NCI-H526 (cell line): ENCODE measurements around the gene ASAP2.

ENCODE experiments used
- DNase-seq, 2 experiments: peaks; one replicate each; lab custom pipeline; 2025; lab: John Stamatoyannopoulos, UW

ASAP2 gene

GRCh38 chr2:9347411-9347881, 140.8 kb downstream of the ASAP2 start:
- no peak for DNase-seq

GRCh38 chr2:9354318-9354717, 147.7 kb downstream of the ASAP2 start:
- no peak for DNase-seq

GRCh38 chr2:9355270-9355669, 148.7 kb downstream of the ASAP2 start:
- no peak for DNase-seq

GRCh38 chr2:9355716-9356115, 149.1 kb downstream of the ASAP2 start:
- no peak for DNase-seq

DNA sequence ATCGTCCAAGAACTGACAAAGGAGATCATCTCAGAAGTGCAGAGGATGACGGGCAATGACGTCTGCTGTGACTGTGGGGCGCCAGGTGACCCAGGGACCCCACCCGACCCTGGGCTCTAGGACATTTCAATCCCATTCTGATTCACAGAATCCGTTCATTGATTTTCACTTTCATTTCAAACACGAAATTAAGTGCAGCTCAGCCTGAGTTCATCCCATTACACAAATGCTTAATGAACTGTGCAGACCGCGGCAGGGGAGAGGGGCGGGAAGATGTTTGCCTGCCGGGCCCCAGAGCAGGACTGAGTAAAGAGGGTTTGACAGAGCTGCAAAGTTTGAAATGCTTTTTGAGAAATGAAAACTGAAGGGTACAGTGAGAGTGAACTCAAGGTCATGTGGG, 149.6 kb downstream of the ASAP2 start:
- no peak for DNase-seq

GRCh38 chr2:9358846-9359245, 152.2 kb downstream of the ASAP2 start:
- DNase-seq: no peak

- no peak for DNase-seq
Measured at GRCh38 chr2:9359463-9359862, 152.9 kb downstream of the ASAP2 start.

- no peak for DNase-seq
Measured at GRCh38 chr2:9360110-9360509, 153.5 kb downstream of the ASAP2 start.

- DNase-seq: no peak
Measured at GRCh38 chr2:9360701-9361100, 154.1 kb downstream of the ASAP2 start.

DNA sequence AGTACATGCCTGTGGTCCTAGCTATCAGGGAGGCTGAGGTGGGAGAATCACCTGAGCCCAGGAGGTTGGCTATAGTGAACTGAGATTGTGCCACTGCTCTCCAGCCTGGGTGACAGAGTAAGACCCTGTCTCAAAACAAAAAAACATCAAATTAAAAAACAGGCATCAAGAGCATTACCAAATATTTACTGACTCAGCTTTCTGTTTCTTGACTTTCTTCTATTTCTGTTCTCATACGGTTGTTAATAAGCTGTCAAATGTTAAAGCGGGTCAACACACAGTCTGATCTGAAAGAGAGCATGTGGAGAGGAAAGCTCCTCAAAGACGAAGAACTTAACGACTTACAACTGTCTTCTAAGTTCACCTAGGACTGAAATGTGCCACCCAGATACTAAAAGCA, 157.8 kb downstream of the ASAP2 start:
- no peak for DNase-seq

DNA sequence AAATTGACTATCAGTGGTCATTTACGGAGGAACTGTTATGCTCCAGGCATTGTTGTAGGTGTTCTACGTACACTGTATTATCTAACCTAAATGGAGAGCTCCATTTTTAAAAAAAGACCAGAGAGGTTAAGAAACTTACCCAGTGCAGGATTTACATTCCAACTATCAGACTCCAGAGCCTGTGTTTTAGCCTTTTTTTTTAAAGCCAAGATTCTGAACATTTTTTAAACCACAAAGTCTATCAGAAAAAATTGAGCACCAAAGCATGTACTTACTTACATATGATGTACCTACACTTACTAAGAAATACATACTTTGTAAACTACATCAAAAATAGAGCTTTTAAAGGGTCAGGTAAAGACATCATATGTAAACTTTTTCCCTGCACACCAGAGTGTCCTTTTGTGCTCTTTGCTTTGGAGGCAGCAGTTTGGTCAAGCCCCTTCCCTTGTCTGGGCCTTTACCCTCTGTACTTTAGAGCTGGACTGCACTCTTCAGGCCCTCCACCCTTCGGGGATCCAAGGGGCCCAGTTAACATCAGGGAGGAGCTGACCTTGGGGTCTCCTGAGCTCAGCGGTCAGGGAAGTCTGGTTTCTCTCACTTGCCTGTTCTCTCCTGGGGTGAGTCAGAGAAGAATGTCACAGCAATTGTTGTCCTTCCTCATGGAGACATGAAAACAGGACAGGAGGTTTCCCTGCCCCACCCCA, 158.3 kb downstream of the ASAP2 start:
- DNase-seq: no peak

DNA sequence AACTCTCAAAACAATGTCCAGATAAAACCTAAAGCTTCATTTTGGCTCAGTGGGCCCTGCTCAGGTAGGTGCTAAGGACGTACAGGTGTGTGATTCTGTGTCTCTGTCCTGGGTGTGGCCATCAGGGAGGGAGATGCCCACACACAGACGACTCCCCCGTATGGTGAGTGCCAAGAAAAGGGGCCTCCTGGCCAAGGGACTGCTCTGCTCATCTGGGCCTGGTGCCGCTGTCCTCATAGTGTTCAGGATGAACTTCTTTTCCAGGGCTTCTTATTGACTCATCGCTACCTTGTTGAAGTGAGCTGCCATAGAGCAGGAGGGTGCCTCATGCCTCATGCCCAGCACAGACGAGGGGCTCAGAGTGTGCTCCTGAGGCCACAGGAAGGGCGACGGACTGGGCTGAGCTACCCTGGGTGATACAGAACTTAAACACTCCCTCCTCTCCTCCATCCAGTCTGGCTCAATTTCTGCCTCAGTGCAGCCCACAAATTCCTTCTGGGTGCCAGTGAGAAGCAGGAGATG, 158.9 kb downstream of the ASAP2 start:
- DNase-seq: no peak

- no peak for DNase-seq
Measured at GRCh38 chr2:9366026-9366425, 159.4 kb downstream of the ASAP2 start.

GRCh38 chr2:9370746-9371145, 164.1 kb downstream of the ASAP2 start:
- DNase-seq: no peak

DNA sequence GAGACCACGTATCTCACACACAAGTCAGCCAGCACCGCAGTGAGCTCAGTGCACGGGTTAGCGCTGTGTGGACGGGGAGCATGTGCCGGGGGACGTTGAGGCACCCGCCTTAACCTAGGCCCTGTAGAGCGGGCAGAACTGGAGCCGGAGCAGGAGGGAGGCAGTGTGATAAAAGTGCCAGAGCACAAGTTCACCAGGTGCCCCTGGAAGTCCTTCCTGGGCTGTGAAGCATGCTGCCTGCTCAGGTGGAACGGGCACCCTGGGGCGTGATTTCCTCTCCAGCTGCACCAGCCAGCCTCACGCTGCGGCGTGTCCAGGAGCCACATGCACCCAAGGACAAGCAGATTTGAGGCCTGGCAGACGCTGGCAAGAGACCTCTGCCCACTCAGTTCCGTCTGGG, 166.4 kb downstream of the ASAP2 start:
- DNase-seq: peak in 1 of 2 experiments; percentile 8

- DNase-seq: no peak
Measured at GRCh38 chr2:9373476-9373875, 166.9 kb downstream of the ASAP2 start.

- DNase-seq: no peak
Measured at GRCh38 chr2:9374071-9374730, 167.6 kb downstream of the ASAP2 start.

DNA sequence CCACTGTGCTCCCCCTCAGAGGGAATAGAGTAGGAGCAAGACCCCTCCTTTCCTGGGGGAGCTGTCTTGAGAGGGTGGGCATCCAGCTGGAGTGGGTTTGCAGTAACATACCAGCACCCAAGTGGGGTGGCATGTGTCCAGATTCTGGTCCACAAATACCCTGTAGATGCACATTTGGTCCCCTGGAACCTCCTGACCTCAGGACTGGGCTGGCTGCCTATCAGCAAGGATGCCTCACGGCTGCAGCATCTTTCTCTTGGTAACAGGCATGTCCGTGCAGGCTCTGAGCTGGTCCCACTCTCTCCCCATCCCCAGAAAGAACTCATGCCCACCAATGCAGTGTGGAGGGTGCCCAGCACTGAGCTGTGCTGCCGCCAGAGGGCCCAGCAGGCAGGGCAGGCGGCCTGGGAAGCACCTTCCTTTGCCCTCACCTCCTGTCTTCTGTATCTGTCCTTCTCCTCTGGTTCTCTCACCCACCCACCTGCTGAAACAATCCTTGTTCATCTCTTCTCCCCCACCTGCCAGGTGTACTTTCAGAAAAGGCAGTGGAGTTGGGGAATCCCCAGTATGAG, 169.3 kb downstream of the ASAP2 start:
- DNase-seq: no peak

DNA sequence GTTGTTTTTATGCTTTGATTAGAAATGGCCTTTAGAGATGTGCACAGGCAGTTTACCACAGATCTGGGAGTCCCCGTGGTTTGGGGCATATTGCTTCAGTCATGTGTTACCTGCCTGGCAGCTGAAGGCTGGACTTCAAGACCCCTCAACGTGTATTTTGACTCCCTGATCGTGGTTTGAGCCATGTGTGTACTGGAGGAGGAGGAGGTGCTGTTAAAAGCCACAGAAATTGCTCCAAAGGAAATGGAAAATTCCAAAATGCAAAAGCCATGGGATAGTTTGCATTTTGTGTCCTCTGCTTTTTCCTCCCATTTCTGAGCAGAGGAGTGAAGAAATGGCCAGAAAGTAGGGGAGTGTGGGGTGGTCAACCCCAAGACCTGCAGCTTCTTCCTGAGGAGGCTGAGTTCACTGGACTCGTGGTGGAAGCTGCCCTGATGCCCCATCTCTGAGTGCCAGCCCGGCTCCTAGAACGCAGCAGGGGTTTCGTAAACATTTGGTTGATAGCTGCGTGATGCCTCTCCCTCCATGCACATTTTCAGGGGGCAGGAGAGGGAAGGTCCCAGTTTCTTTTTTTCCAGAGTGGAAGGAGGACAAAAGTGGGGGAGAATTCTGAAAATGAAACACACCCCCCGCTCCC, 171.0 kb downstream of the ASAP2 start:
- DNase-seq: no peak

DNA sequence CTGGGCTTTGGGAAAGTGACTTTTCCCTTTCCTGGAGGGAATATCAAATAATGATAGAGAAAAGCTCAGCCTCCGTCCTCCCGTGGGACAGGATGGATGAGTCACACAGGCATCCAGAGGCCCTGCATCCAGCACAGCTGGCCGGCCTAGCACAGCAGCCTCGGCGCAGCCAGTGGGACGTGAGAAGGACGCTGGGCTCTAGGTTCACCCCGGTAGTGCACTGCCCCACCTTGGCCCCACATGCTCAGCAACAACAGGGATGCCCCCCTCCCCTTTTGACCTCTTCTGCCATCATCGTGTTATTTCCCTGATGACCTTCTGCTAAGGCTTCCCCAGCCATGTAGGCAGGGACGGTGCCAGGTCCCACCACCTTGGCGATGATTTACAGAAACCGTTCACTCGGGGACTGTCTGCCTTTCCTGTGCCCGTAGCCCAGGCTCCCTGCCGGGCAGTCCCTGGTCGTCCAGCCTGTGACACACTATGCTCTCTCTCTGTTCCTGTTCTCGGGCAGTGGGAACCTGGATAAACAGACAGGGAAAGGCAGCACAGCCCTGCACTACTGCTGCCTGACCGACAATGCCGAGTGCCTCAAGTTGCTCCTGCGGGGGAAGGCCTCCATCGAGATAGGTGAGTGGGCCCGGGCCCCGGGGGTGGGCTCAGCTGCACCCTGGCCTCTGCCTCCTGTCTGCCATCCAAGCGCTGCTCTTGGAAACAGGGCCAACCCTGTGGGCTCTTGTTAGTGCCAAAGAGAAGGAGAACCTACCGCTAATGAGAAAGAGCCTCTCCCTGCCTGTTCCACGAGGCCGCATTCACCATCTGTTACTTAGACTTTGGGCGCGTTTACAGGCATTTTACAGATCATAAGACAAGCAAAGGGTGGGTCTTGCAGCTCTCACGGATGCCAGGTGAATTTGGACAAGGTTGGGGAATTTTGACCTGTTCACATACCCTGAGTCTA, 172.1 kb downstream of the ASAP2 start:
- DNase-seq: no peak

DNA sequence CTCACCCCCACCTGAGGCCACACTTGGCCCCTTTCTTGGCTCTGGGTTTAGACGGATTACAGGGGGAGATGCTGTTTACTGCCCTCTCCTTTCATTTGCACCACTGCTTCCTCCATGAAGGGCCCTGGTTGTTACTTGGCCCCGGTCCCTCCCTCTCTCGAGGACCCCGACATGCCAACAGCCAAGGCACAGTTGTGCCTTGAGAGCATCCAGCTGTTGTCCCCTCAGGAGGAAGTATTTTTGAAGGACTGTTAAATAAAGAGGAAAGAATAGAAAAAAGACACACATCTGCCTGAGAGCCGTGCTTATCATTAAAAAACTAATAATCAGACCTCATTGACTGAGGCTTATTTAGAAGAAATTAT, 172.8 kb downstream of the ASAP2 start:
- DNase-seq: no peak
